GM12892 (cell line): ENCODE results near the gene ZFR2.

ENCODE experiments used
- POLR2A ChIP-seq: IDR thresholded peaks from 2 replicates; pipeline ENCODE4 v1.6.1; 2011; ENCODE audit warnings: low read depth, low read length, control low read depth
- POLR2AphosphoS5 ChIP-seq: IDR thresholded peaks from 2 replicates; pipeline ENCODE4 v1.6.1; 2011; ENCODE audit warnings: low read depth, low read length, control low read depth
- TAF1 ChIP-seq: IDR thresholded peaks from 2 replicates; pipeline ENCODE4 v1.6.1; 2011; ENCODE audit warnings: low read depth, mild to moderate bottlenecking, control low read depth, low read length, borderline replicate concordance

- TF ChIP-seq POLR2A, result no peak
- TF ChIP-seq POLR2AphosphoS5, result no peak
- no peak for TF ChIP-seq TAF1
These were observed 109.2 kb downstream of the ZFR2 start for GRCh38 chr19:3759482-3760254.
